Loucy (cell line): ENCODE results near the gene ZBTB38.

Experiments used
- H2AFZ ChIP-seq: fragments of 200-600 bp; sonication (generic); 2 replicates; pipeline ENCODE4 v1.6.0; 2016; ENCODE audit warnings: antibody characterized with exemption, mild to moderate bottlenecking, low read length, moderate library complexity
- H3F3A ChIP-seq: fragments of 200-600 bp; 2 replicates; pipeline ENCODE4 v1.6.0; 2016; ENCODE audit warnings: antibody characterized with exemption, low read depth, mild to moderate bottlenecking
- H3K27me3 ChIP-seq: fragments of 200-600 bp; sonication (generic); 2 replicates; pipeline ENCODE4 v1.6.1; 2014; ENCODE audit warnings: low read length, mild to moderate bottlenecking; ENCODE audit not compliant: insufficient read depth, poor library complexity, severe bottlenecking
- H3K36me3 ChIP-seq: fragments of 200-600 bp; sonication (generic); 2 replicates; pipeline ENCODE4 v1.6.1; 2016; ENCODE audit warnings: low read length; ENCODE audit not compliant: insufficient read depth
- H3K4me1 ChIP-seq: fragments of 200-600 bp; sonication (generic); 2 replicates; pipeline ENCODE4 v1.5.1; 2014; ENCODE audit warnings: low read length, mild to moderate bottlenecking; ENCODE audit not compliant: insufficient read depth, poor library complexity, severe bottlenecking
- H3K4me2 ChIP-seq: fragments of 200-600 bp; sonication (generic); 2 replicates; pipeline ENCODE4 v1.6.0; 2014; ENCODE audit warnings: antibody characterized with exemption, low read length, low read depth, mild to moderate bottlenecking; ENCODE audit not compliant: poor library complexity, severe bottlenecking
- H3K4me3 ChIP-seq: fragments of 200-600 bp; sonication (generic); 2 replicates; pipeline ENCODE4 v1.5.1; 2014; ENCODE audit warnings: low read length, mild to moderate bottlenecking, mixed read lengths; ENCODE audit not compliant: poor library complexity, severe bottlenecking
- H3K79me2 ChIP-seq: fragments of 200-600 bp; sonication (generic); 2 replicates; pipeline ENCODE4 v1.6.1; 2014; ENCODE audit warnings: low read length; ENCODE audit not compliant: insufficient read depth
- H3K9ac ChIP-seq: fragments of 200-600 bp; sonication (generic); 2 replicates; pipeline ENCODE4 v1.6.0; 2014; ENCODE audit warnings: mild to moderate bottlenecking, low read depth, low read length, moderate library complexity; ENCODE audit not compliant: poor library complexity, severe bottlenecking
- H3K9me2 ChIP-seq: fragments of 200-600 bp; sonication (generic); replicated peaks from 2 replicates; pipeline ENCODE4 v1.6.1; 2016; ENCODE audit warnings: low read depth, low read length, mixed read lengths
- H3K9me3 ChIP-seq: fragments of 200-600 bp; sonication (generic); 2 replicates; pipeline ENCODE4 v1.6.1; 2014; ENCODE audit warnings: mild to moderate bottlenecking, antibody characterized with exemption, low read length, low read depth; ENCODE audit not compliant: insufficient read depth
- H4K20me1 ChIP-seq: fragments of 200-600 bp; sonication (generic); 2 replicates; pipeline ENCODE4 v1.6.0; 2014; ENCODE audit warnings: antibody characterized with exemption, low read length, mild to moderate bottlenecking; ENCODE audit not compliant: insufficient read depth, poor library complexity, severe bottlenecking
- CTCF ChIP-seq: fragments of 200-600 bp; sonication (generic); conservative IDR thresholded peaks from 2 replicates; pipeline ENCODE4 v1.5.1; 2014; ENCODE audit warnings: mild to moderate bottlenecking, antibody characterized with exemption, low read length
- EZH2phosphoT487 ChIP-seq: fragments of 200-600 bp; IDR thresholded peaks from 2 replicates; pipeline ENCODE4 v1.6.1; 2018; ENCODE audit warnings: antibody characterized with exemption, mild to moderate bottlenecking, moderate library complexity, borderline replicate concordance

The ZBTB38 gene

GRCh38 chr3:141386611-141387111 lies 18.4 kb downstream of the ZBTB38 start:
- Histone ChIP-seq H3K9ac (no peak overlapping the region), H3K4me1 (no peaks in the 10 kb centered on the region), H3K9me2 (no peaks in the 10 kb centered on the region), H3K36me3 (no peaks in the 10 kb centered on the region), H3K4me2 (no peak overlapping the region), H3K4me3 (no peak overlapping the region), H3F3A (no peaks in the 10 kb centered on the region), H3K9me3 (no peaks in the 10 kb centered on the region), H3K27me3 (no peaks in the 10 kb centered on the region), H3K79me2 (no peaks in the 10 kb centered on the region), H2AFZ (no peak overlapping the region), H4K20me1 (no peaks in the 10 kb centered on the region)
- TF ChIP-seq EZH2phosphoT487 (no peak), CTCF (no peak)

GRCh38 chr3:141387516-141387915 lies 19.2 kb downstream of the ZBTB38 start:
- no peaks in the 10 kb centered on the region for H3K4me1 ChIP-seq

GRCh38 chr3:141388395-141388794 lies 20.1 kb downstream of the ZBTB38 start:
- H3K4me3 ChIP-seq = no peak overlapping the region
- TF ChIP-seq CTCF = no peak
- TF ChIP-seq EZH2phosphoT487 = no peak

More at GRCh38 chr3:141387516-141387915, 19.2 kb downstream of the ZBTB38 start:
- Histone ChIP-seq H4K20me1 (no peaks in the 10 kb centered on the region), H3K79me2 (no peaks in the 10 kb centered on the region), H2AFZ (no peak overlapping the region), H3K9me2 (no peaks in the 10 kb centered on the region), H3K4me3 (no peak overlapping the region), H3K9me3 (no peaks in the 10 kb centered on the region), H3K9ac (no peak overlapping the region), H3K27me3 (no peaks in the 10 kb centered on the region), H3K36me3 (no peaks in the 10 kb centered on the region), H3K4me2 (no peak overlapping the region), H3F3A (no peaks in the 10 kb centered on the region)
- no peak for TF ChIP-seq EZH2phosphoT487
- no peak for TF ChIP-seq CTCF

More at GRCh38 chr3:141388395-141388794, 20.1 kb downstream of the ZBTB38 start:
- H3K79me2 ChIP-seq = no peaks in the 10 kb centered on the region
- no peaks in the 10 kb centered on the region for H3K27me3 ChIP-seq
- H3K9ac ChIP-seq = no peak overlapping the region
- no peaks in the 10 kb centered on the region for H3K9me2 ChIP-seq
- H3F3A ChIP-seq = no peaks in the 10 kb centered on the region
- H4K20me1 ChIP-seq = no peaks in the 10 kb centered on the region
- H3K4me2 ChIP-seq = no peak overlapping the region
- no peaks in the 10 kb centered on the region for H3K9me3 ChIP-seq
- H2AFZ ChIP-seq = no peak overlapping the region; the same call in 1 of the 2 replicates
- no peaks in the 10 kb centered on the region for H3K36me3 ChIP-seq
- no peaks in the 10 kb centered on the region for H3K4me1 ChIP-seq
